ENCODE results near the gene RNASE8. TPM values are rescaled to one million over a fixed set of nuclear protein-coding genes. Genes with fewer than 3 reads are reported as not detected.

RNASE8 gene
- total and polyA plus RNA-seq, 10 of the 15 experiments (the other 5 are each of a cell fraction or from before 2014, with no cell fraction given): not detected

DNA sequence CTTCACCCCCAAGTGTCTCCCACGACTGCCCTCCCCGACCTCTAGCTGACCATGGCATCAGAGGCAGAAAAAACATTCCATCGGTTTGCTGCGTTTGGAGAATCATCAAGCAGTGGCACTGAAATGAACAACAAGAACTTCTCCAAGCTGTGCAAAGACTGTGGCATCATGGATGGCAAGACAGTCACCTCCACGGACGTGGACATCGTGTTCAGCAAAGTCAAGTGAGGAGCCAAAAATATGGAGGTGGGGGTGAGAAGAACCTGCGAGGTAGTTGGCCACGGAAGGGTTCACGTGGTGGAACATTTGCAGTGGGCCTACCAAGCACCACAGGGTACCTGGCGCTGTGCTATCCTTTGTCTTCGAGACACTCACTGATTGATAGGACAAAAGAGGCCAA is 27.1 kb upstream of the RNASE8 start (continued):
- no peak for TF ChIP-seq DPF2 (IDR thresholded peaks at IDR 0.05)
- TF ChIP-seq, protein P1, sequence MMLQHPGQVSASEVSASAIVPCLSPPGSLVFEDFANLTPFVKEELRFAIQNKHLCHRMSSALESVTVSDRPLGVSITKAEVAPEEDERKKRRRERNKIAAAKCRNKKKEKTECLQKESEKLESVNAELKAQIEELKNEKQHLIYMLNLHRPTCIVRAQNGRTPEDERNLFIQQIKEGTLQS (IDR thresholded peaks at IDR 0.05; ENCODE audit: borderline replicate concordance, extremely low read depth, low read depth, low read length): no peak
- TF ChIP-seq ZZZ3 (IDR thresholded peaks at IDR 0.05; ENCODE audit: control insufficient read depth, insufficient read length, low read depth): no peak
- TF ChIP-seq, protein P2, sequence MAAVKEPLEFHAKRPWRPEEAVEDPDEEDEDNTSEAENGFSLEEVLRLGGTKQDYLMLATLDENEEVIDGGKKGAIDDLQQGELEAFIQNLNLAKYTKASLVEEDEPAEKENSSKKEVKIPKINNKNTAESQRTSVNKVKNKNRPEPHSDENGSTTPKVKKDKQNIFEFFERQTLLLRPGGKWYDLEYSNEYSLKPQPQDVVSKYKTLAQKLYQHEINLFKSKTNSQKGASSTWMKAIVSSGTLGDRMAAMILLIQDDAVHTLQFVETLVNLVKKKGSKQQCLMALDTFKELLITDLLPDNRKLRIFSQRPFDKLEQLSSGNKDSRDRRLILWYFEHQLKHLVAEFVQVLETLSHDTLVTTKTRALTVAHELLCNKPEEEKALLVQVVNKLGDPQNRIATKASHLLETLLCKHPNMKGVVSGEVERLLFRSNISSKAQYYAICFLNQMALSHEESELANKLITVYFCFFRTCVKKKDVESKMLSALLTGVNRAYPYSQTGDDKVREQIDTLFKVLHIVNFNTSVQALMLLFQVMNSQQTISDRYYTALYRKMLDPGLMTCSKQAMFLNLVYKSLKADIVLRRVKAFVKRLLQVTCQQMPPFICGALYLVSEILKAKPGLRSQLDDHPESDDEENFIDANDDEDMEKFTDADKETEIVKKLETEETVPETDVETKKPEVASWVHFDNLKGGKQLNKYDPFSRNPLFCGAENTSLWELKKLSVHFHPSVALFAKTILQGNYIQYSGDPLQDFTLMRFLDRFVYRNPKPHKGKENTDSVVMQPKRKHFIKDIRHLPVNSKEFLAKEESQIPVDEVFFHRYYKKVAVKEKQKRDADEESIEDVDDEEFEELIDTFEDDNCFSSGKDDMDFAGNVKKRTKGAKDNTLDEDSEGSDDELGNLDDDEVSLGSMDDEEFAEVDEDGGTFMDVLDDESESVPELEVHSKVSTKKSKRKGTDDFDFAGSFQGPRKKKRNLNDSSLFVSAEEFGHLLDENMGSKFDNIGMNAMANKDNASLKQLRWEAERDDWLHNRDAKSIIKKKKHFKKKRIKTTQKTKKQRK (IDR thresholded peaks at IDR 0.05; ENCODE audit: low read depth, low read length): no peak
- TF ChIP-seq TBL1XR1 (IDR thresholded peaks at IDR 0.05; ENCODE audit: low read depth, low read length): no peak

DNA sequence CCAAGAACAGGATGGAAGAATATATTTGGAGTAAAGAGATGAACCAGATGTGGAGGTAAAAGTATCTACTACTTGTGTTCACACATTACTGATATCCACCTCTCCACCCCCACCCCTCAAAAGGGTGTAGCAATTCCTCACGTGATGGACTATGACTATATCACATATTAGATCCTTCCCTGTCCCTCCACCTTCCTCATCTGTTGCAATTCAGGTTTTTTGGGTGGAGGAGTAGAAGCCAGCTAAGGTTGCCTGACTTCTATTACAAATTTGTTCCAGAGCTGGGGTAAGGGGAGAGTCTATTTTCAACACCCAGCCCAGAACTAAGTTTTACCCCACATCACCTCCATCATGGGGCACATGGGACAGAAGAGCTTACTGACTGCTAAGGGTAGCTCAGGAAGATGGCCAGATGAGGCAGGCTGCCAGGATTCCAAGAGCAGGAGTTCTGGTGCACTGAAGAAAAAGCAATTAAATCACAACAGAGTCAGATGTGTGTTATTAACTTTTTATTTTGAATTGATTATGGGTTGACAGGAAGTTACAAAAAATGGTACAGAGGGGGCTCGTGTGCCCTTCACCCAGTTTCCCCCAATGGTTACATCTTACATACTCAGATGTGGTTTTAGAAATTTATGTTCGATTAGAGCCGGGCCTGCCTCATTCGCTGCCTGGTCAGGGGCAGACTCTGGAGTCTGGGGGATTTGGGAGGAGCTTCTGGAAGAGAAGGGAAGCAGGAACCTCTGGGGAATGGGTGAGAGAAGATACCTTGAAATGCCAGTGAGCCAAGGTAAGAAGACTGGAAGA is 25.1 kb upstream of the RNASE8 start:
- CTCF ChIA-PET: interaction anchor here (1.3 to 3.2 kb wide), 3 partner anchors 15 to 61 kb away, joined by 3 to 12 read pairs (median 4); no protein-coding TSS in a partner anchor
- H2AFZ ChIP-seq (ENCODE audit: control insufficient read depth, low read depth, low read length): no peak overlapping the region

More for the DNA sequence above, 25.1 kb upstream of the RNASE8 start:
- no peaks in the 10 kb centered on the region for H3K36me3 ChIP-seq (ENCODE audit: control insufficient read depth in 2 of 2, insufficient read depth in 2 of 2, low read length in 1 of 2)
- H4K20me1 ChIP-seq (ENCODE audit: control insufficient read depth, insufficient read depth): no peaks in the 10 kb centered on the region
- no peak overlapping the region for H3K27ac ChIP-seq (ENCODE audit: control insufficient read depth, insufficient read depth)
- WGBS (ENCODE audit: insufficient coverage, insufficient replicate concordance, low lambda C conversion rate, missing lambda C conversion rate): 20% methylated on average over 5 of the region's 5 CpGs
- intact Hi-C loops (cut with micrococcal nuclease; ENCODE audit: unreplicated experiment) (no loop called here), in situ Hi-C loops (cut with MboI) (no loop called here)
- ChIA-PET POLR2A (no interaction called here), RAD21 (ENCODE audit: unreplicated experiment) (interaction anchor here (1.5 kb wide), 1 partner anchor 18 kb away, joined by 3 read pairs; no protein-coding TSS in a partner anchor), SMC1A (ENCODE audit: uncharacterized antibody, unreplicated experiment) (no interaction called here)
- H3K4me3 ChIP-seq: no peak overlapping the region
- TF ChIP-seq CBX3 (IDR thresholded peaks at IDR 0.05; ENCODE audit: borderline replicate concordance, low read depth) (no peak), BRCA1 (IDR thresholded peaks at IDR 0.05; ENCODE audit: low read depth, low read length) (no peak), MYB (IDR thresholded peaks at IDR 0.05; ENCODE audit: borderline replicate concordance, low read depth, low read length) (no peak), SRF (IDR thresholded peaks at IDR 0.05; ENCODE audit: low read depth in 2 of 2, low read length in 2 of 2) (no peak), IKZF2 (IDR thresholded peaks at IDR 0.05) (no peak)
- TF ChIP-seq, protein P3, sequence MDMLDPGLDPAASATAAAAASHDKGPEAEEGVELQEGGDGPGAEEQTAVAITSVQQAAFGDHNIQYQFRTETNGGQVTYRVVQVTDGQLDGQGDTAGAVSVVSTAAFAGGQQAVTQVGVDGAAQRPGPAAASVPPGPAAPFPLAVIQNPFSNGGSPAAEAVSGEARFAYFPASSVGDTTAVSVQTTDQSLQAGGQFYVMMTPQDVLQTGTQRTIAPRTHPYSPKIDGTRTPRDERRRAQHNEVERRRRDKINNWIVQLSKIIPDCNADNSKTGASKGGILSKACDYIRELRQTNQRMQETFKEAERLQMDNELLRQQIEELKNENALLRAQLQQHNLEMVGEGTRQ (IDR thresholded peaks at IDR 0.05; ENCODE audit: borderline replicate concordance, low read depth, low read length): no peak
- no peak overlapping the region for H3K9ac ChIP-seq (ENCODE audit: control insufficient read depth, insufficient read depth, low read length)
- no TSS peak for BruUV-seq (replicated peaks)
- H3K9me3 ChIP-seq (replicated peaks; ENCODE audit: control insufficient read depth, insufficient read depth, low read length): no peaks in the 10 kb centered on the region
- no peak for FAIRE-seq
- H3K79me2 ChIP-seq (ENCODE audit: control insufficient read depth, insufficient read depth, low read length): no peaks in the 10 kb centered on the region
- no peak for DNase-seq (ENCODE audit: low read depth, low spot score)
- peaks cover 8% of the 10 kb centered on the region for H3K4me1 ChIP-seq (ENCODE audit: control insufficient read depth, insufficient read depth, low read length)
- H3K27me3 ChIP-seq (replicated peaks in 1 of 2; ENCODE audit: control insufficient read depth in 2 of 2, insufficient read depth in 2 of 2, low read length in 1 of 2): peaks cover 0 to 9% of the 10 kb centered on the region in 2 experiments; a peak in 2 of 4 replicates
- ATAC-seq: no peak
- H3K4me2 ChIP-seq (ENCODE audit: control insufficient read depth, insufficient read depth): no peak overlapping the region

Data from GM12878 (cell line).